GM12878 (cell line): ENCODE measurements around the gene CCM2. TPM values are rescaled to one million over a fixed set of nuclear protein-coding genes. Genes with fewer than 3 reads are reported as not detected.

Experiments used
- ASH2L ChIP-seq: fragments of 300-600, 200-600 bp; sonication (generic); IDR thresholded peaks from 2 replicates; pipeline ENCODE4 v1.6.1; 2017; ENCODE audit warnings: low read depth, mild to moderate bottlenecking, borderline replicate concordance
- ATF2 ChIP-seq: IDR thresholded peaks from 2 replicates; pipeline ENCODE4 v1.6.1; 2012; ENCODE audit warnings: low read length, inconsistent platforms
- CEBPZ ChIP-seq: fragments of 150-350 bp; IDR thresholded peaks from 2 replicates; pipeline ENCODE4 v1.6.1; 2016; ENCODE audit warnings: low read depth, low read length
- CUX1 ChIP-seq: IDR thresholded peaks from 2 replicates; pipeline ENCODE4 v1.6.1; 2012; ENCODE audit warnings: improper control_type of control experiment, low read depth, low read length; ENCODE audit not compliant: insufficient replicate concordance
- ELK1 ChIP-seq: IDR thresholded peaks from 2 replicates; pipeline ENCODE4 v1.6.1; 2012; ENCODE audit warnings: low read depth, low read length, improper control_type of control experiment
- ETV6 ChIP-seq, 2 experiments: fragments of 450-650 bp in 1 of 2; IDR thresholded peaks in 1 of 2; conservative IDR thresholded peaks in 1 of 2; 2 replicates each; pipeline ENCODE4 v1.6.1; 2014; ENCODE audit warnings: antibody characterized with exemption in 1 of 2, borderline replicate concordance in 1 of 2, low read depth in 1 of 2, mild to moderate bottlenecking in 1 of 2, moderate library complexity in 1 of 2
- FOXK2 ChIP-seq: fragments of 450-650 bp; IDR thresholded peaks from 2 replicates; pipeline ENCODE4 v1.6.1; 2017; ENCODE audit warnings: mild to moderate bottlenecking, moderate library complexity
- KDM1A ChIP-seq: fragments of 200-600 bp; sonication (generic); IDR thresholded peaks from 2 replicates; pipeline ENCODE4 v1.6.1; 2016; ENCODE audit warnings: borderline replicate concordance
- KLF5 ChIP-seq: fragments of 450-650 bp; IDR thresholded peaks from 2 replicates; pipeline ENCODE4 v1.6.1; 2014; ENCODE audit warnings: mild to moderate bottlenecking; ENCODE audit not compliant: partially characterized antibody
- NKRF ChIP-seq: fragments of 450-650 bp; conservative IDR thresholded peaks from 2 replicates; pipeline ENCODE4 v1.6.1; 2017; ENCODE audit warnings: mild to moderate bottlenecking, moderate library complexity
- STAT3 ChIP-seq: IDR thresholded peaks from 2 replicates; pipeline ENCODE4 v1.6.1; 2011; ENCODE audit warnings: low read depth, low read length, improper control_type of control experiment
- USF1 ChIP-seq: IDR thresholded peaks from 2 replicates; pipeline ENCODE4 v1.6.1; 2011; ENCODE audit warnings: borderline replicate concordance, low read depth, mild to moderate bottlenecking, moderate library complexity, mixed read lengths, low read length; ENCODE audit not compliant: insufficient read depth; ENCODE audit errors: extremely low read length
- ZNF207 ChIP-seq: fragments of 450-650 bp; IDR thresholded peaks from 2 replicates; pipeline ENCODE4 v1.6.1; 2014; ENCODE audit warnings: antibody characterized with exemption, mild to moderate bottlenecking, borderline replicate concordance
- ZNF274 ChIP-seq: IDR thresholded peaks from one replicate; pipeline ENCODE4 v1.8.0; 2011; ENCODE audit not compliant: insufficient read length, insufficient read depth
- polyA plus RNA-seq, 11 experiments: library from polyadenylated mRNA; depleted of rRNA in 4 of 11; unstranded in 6 of 11; stranded (reverse) in 5 of 11; fragments of >200 nt; fragmentation: Nextera tagmentation in 4 of 11; fragmentation: Illumina TruSeq in 1 of 11; extraction: Ambion mirVana in 4 of 11; extraction: Trizol in 1 of 11; gene quantifications; 1 replicate in 1 of 11; 2 replicates in 10 of 11; pipeline versions ENCODE4 v1.2.1 to v1.2.3, GENCODE V29; 2011 to 2016; ENCODE audit warnings: inconsistent platforms in 2 of 11, missing spikeins in 2 of 11, low read depth in 1 of 11
- total RNA-seq, 4 experiments: library from RNA; depleted of rRNA in 3 of 4; stranded (reverse); fragments of >200 nt in 3 of 4; fragmentation: Illumina TruSeq in 1 of 4; extraction: Trizol in 1 of 4; gene quantifications; 2 replicates each; pipeline versions ENCODE4 v1.2.1 to v1.2.3, GENCODE V29; 2013 to 2021

Gene CCM2
- total and polyA plus RNA-seq, 10 of the 15 experiments (the other 5 are each of a cell fraction or from before 2014, with no cell fraction given) = 1.00 to 82.3 (median 48.7) TPM

- TF ChIP-seq STAT3 = peak; percentile 95
- TF ChIP-seq NKRF = no peak
- TF ChIP-seq ZNF207 = no peak
- no peak for TF ChIP-seq CEBPZ
- TF ChIP-seq ASH2L = no peak
- TF ChIP-seq USF1 = no peak
- TF ChIP-seq KDM1A = no peak
- TF ChIP-seq CUX1 = peak; percentile 40
- no peak; the same call in 1 of the 2 replicates for TF ChIP-seq ELK1
- peak; percentile 56 for TF ChIP-seq KLF5
- TF ChIP-seq ZNF274 = no peak
- TF ChIP-seq ETV6 (conservative IDR thresholded peaks at IDR 0.05 in 1 of 2, IDR thresholded peaks at IDR 0.05 in 1 of 2; ENCODE audit: borderline replicate concordance in 1 of 2, low read depth in 1 of 2) = peak in 1 of 2 experiments; percentile 75; a peak in 1 of 4 replicates
- TF ChIP-seq ATF2 = no peak
- TF ChIP-seq FOXK2 = no peak
Observed at GRCh38 chr7:44980393-44981034, 19.5 kb upstream of the CCM2 start (continued).
